SK-N-SH treated with all-trans-retinoic acid at 6 μM for 48 hours (cell line): ENCODE measurements around the gene ZNF646.

Source experiments
- ATAC-seq: fragments of 200-7000 bp; cut with Tn5 transposase; 3 replicates; pipeline ENCODE4 v1.9.1; 2020; ENCODE audit warnings: mild to moderate bottlenecking, moderate library complexity
- ARNTL ChIP-seq: fragments of 450-650 bp; formaldehyde crosslinking; IDR thresholded peaks from 2 replicates; pipeline ENCODE4 v1.5.0; 2020; ENCODE audit warnings: low read depth, mild to moderate bottlenecking, moderate library complexity, borderline replicate concordance
- CSDC2 ChIP-seq: fragments of 250-450 bp; sonication (Bioruptor Pico); IDR thresholded peaks from 2 replicates; pipeline ENCODE4 v1.5.0; 2020; ENCODE audit warnings: mild to moderate bottlenecking, moderate library complexity
- GLIS3 ChIP-seq: fragments of 250-450 bp; sonication (Bioruptor Pico); IDR thresholded peaks from 2 replicates; pipeline ENCODE4 v1.5.0; 2020; ENCODE audit warnings: mild to moderate bottlenecking, moderate library complexity
- OSR1 ChIP-seq: fragments of 250-450 bp; sonication (Bioruptor Pico); IDR thresholded peaks from 2 replicates; pipeline ENCODE4 v1.8.0; 2022; ENCODE audit warnings: moderate library complexity, mild to moderate bottlenecking, inconsistent platforms
- PPARA ChIP-seq: fragments of 250-450 bp; sonication (Bioruptor Pico); IDR thresholded peaks from 2 replicates; pipeline ENCODE4 v1.5.0; 2020; ENCODE audit warnings: mild to moderate bottlenecking, borderline replicate concordance
- RARB ChIP-seq: fragments of 250-450 bp; sonication (Bioruptor Pico); IDR thresholded peaks from 2 replicates; pipeline ENCODE4 v1.8.0; 2021; ENCODE audit warnings: mild to moderate bottlenecking, moderate library complexity
- SNAI2 ChIP-seq: fragments of 250-450 bp; sonication (Bioruptor Pico); IDR thresholded peaks from 2 replicates; pipeline ENCODE4 v1.5.0; 2020; ENCODE audit warnings: mild to moderate bottlenecking, moderate library complexity
- TCF4 ChIP-seq: fragments of 250-450 bp; sonication (Bioruptor Pico); IDR thresholded peaks from 2 replicates; pipeline ENCODE4 v1.8.0; 2021; ENCODE audit warnings: mild to moderate bottlenecking, moderate library complexity, borderline replicate concordance
- TOX ChIP-seq: fragments of 250-450 bp; sonication (Bioruptor Pico); IDR thresholded peaks from 2 replicates; pipeline ENCODE4 v1.8.0; 2021; ENCODE audit warnings: mild to moderate bottlenecking, moderate library complexity, borderline replicate concordance
- ZC3H10 ChIP-seq: fragments of 250-450 bp; sonication (Bioruptor Pico); IDR thresholded peaks from 2 replicates; pipeline ENCODE4 v1.5.1; 2021; ENCODE audit warnings: mild to moderate bottlenecking, moderate library complexity
- ZFP3 ChIP-seq: fragments of 250-450 bp; sonication (Bioruptor Pico); IDR thresholded peaks from 2 replicates; pipeline ENCODE4 v1.5.0; 2020; ENCODE audit warnings: mild to moderate bottlenecking, moderate library complexity
- ZFP30 ChIP-seq: fragments of 450-650 bp; formaldehyde crosslinking; IDR thresholded peaks from 2 replicates; pipeline ENCODE4 v1.5.0; 2022; ENCODE audit warnings: mild to moderate bottlenecking, moderate library complexity
- ZNF565 ChIP-seq: fragments of 450-650 bp; formaldehyde crosslinking; conservative IDR thresholded peaks from 2 replicates; pipeline ENCODE4 v1.5.0; 2020; ENCODE audit warnings: low read depth, mild to moderate bottlenecking, moderate library complexity
- ZNF8 ChIP-seq: fragments of 450-650 bp; formaldehyde crosslinking; IDR thresholded peaks from 2 replicates; pipeline ENCODE4 v1.5.0; 2020; ENCODE audit warnings: mild to moderate bottlenecking, moderate library complexity
- TF ChIP-seq, protein P1 (sequence below): fragments of 250-450 bp; sonication (Bioruptor Pico); IDR thresholded peaks from 2 replicates; pipeline ENCODE4 v1.5.0; 2020; ENCODE audit warnings: mild to moderate bottlenecking, moderate library complexity
- TF ChIP-seq, protein P2 (sequence below): fragments of 250-450 bp; sonication (Bioruptor Pico); IDR thresholded peaks from 2 replicates; pipeline ENCODE4 v1.8.0; 2021; ENCODE audit warnings: low read depth, mild to moderate bottlenecking, moderate library complexity, borderline replicate concordance
- TF ChIP-seq, protein P3 (sequence below): fragments of 250-450 bp; sonication (Bioruptor Pico); IDR thresholded peaks from 2 replicates; pipeline ENCODE4 v1.5.1; 2020; ENCODE audit warnings: low read depth, mild to moderate bottlenecking, moderate library complexity
- TF ChIP-seq, protein P4 (sequence below): fragments of 250-450 bp; sonication (Bioruptor Pico); IDR thresholded peaks from 2 replicates; pipeline ENCODE4 v1.8.0; 2020; ENCODE audit warnings: mild to moderate bottlenecking, moderate library complexity, borderline replicate concordance
- TF ChIP-seq, protein P5 (sequence below): fragments of 250-450 bp; sonication (Bioruptor Pico); IDR thresholded peaks from 2 replicates; pipeline ENCODE4 v1.5.1; 2021; ENCODE audit warnings: mild to moderate bottlenecking, moderate library complexity

ZNF646 gene

DNA sequence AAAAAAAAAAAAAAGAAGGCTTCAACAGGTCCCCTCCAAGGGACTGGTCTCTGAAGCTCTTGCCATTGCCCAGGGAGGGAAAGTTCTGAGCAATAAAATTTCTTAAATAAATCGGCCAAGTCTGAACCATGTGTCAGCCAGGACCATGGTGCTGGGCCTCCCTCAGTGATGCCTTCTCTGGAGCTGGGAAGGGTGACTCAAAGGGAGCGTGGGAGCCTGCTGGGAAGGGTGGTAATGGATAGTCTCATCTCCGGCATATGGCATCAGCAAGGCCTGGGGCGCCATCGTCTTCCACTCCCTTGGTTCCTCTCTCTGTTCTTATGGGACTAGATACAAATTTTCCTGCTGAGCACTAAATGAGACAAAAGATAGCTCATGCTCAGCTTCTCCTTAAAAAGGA is 18.1 kb downstream of the ZNF646 start (continued):
- TF ChIP-seq, protein P1, sequence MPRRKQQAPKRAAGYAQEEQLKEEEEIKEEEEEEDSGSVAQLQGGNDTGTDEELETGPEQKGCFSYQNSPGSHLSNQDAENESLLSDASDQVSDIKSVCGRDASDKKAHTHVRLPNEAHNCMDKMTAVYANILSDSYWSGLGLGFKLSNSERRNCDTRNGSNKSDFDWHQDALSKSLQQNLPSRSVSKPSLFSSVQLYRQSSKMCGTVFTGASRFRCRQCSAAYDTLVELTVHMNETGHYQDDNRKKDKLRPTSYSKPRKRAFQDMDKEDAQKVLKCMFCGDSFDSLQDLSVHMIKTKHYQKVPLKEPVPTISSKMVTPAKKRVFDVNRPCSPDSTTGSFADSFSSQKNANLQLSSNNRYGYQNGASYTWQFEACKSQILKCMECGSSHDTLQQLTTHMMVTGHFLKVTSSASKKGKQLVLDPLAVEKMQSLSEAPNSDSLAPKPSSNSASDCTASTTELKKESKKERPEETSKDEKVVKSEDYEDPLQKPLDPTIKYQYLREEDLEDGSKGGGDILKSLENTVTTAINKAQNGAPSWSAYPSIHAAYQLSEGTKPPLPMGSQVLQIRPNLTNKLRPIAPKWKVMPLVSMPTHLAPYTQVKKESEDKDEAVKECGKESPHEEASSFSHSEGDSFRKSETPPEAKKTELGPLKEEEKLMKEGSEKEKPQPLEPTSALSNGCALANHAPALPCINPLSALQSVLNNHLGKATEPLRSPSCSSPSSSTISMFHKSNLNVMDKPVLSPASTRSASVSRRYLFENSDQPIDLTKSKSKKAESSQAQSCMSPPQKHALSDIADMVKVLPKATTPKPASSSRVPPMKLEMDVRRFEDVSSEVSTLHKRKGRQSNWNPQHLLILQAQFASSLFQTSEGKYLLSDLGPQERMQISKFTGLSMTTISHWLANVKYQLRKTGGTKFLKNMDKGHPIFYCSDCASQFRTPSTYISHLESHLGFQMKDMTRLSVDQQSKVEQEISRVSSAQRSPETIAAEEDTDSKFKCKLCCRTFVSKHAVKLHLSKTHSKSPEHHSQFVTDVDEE, result no peak

DNA sequence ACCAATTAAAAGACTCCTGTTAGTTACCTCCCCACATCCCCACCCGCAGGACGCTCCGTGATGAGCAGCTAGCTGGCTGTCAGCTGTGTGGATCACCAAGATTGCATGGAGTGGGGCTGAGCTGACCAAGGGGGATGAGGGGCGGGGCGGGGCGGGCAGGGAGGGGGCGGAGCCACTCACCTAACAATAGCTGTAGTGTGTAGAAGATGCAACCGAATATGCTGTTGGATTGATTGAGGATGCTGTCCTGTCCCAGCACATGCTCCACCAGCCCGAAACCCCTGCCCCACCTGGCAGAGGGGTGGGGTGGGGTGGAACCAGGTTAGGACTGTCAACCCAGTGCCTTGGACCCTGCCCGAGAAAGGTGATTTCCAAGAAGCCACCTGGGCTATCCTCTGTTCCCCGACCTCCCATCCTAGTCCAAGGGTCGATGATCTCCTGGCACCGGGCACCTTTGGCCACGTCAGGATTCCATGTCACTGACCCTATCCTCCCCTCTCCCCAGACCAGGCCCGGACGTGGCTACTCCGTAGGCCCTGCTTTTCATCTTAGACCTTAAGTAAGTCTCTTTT is 19.0 kb downstream of the ZNF646 start:
- TF ChIP-seq TCF4 (CRISPR knock-in tag), result no peak
- TF ChIP-seq ZFP3 (CRISPR knock-in tag), result no peak
- TF ChIP-seq PPARA (CRISPR knock-in tag), result no peak
- no peak for TF ChIP-seq ZNF565 (CRISPR knock-in tag)
- TF ChIP-seq CSDC2, result no peak
- no peak for TF ChIP-seq SNAI2 (CRISPR knock-in tag)
- TF ChIP-seq TOX, result no peak
- TF ChIP-seq GLIS3 (CRISPR knock-in tag), result no peak
- no peak for TF ChIP-seq OSR1
- TF ChIP-seq RARB (CRISPR knock-in tag), result no peak
- no peak for TF ChIP-seq ARNTL
- TF ChIP-seq, protein P2, sequence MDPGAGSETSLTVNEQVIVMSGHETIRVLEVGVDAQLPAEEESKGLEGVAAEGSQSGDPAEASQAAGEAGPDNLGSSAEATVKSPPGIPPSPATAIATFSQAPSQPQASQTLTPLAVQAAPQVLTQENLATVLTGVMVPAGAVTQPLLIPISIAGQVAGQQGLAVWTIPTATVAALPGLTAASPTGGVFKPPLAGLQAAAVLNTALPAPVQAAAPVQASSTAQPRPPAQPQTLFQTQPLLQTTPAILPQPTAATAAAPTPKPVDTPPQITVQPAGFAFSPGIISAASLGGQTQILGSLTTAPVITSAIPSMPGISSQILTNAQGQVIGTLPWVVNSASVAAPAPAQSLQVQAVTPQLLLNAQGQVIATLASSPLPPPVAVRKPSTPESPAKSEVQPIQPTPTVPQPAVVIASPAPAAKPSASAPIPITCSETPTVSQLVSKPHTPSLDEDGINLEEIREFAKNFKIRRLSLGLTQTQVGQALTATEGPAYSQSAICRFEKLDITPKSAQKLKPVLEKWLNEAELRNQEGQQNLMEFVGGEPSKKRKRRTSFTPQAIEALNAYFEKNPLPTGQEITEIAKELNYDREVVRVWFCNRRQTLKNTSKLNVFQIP, result no peak
- TF ChIP-seq, protein P1, result no peak
- TF ChIP-seq ZC3H10, result no peak
- TF ChIP-seq ZNF8 (CRISPR knock-in tag), result no peak
- TF ChIP-seq, protein P3, sequence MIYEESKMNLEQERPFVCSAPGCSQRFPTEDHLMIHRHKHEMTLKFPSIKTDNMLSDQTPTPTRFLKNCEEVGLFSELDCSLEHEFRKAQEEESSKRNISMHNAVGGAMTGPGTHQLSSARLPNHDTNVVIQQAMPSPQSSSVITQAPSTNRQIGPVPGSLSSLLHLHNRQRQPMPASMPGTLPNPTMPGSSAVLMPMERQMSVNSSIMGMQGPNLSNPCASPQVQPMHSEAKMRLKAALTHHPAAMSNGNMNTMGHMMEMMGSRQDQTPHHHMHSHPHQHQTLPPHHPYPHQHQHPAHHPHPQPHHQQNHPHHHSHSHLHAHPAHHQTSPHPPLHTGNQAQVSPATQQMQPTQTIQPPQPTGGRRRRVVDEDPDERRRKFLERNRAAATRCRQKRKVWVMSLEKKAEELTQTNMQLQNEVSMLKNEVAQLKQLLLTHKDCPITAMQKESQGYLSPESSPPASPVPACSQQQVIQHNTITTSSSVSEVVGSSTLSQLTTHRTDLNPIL (CRISPR knock-in tag), result no peak

DNA sequence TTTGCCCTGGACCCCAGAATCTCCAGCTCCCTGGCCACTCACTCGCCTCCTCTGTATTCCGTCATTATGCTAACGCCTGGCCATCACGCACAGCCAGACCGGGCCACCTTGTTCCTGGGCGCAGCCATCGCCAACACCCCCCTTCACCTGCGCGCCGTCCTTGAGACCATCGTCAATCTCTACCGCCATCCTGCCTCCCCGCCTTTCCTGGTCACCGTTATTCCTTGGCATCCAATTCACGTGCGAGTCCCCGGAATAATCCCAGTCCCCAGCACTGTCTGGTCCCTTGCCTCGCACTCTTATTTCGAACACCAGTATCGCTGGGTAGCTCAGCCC is 19.8 kb downstream of the ZNF646 start:
- TF ChIP-seq, protein P3 (CRISPR knock-in tag), result no peak
- TF ChIP-seq TCF4 (CRISPR knock-in tag), result no peak
- TF ChIP-seq ARNTL, result no peak
- no peak for TF ChIP-seq SNAI2 (CRISPR knock-in tag)
- TF ChIP-seq ZC3H10, result no peak
- no peak for TF ChIP-seq ZFP3 (CRISPR knock-in tag)
- no peak for TF ChIP-seq GLIS3 (CRISPR knock-in tag)
- TF ChIP-seq, protein P4, sequence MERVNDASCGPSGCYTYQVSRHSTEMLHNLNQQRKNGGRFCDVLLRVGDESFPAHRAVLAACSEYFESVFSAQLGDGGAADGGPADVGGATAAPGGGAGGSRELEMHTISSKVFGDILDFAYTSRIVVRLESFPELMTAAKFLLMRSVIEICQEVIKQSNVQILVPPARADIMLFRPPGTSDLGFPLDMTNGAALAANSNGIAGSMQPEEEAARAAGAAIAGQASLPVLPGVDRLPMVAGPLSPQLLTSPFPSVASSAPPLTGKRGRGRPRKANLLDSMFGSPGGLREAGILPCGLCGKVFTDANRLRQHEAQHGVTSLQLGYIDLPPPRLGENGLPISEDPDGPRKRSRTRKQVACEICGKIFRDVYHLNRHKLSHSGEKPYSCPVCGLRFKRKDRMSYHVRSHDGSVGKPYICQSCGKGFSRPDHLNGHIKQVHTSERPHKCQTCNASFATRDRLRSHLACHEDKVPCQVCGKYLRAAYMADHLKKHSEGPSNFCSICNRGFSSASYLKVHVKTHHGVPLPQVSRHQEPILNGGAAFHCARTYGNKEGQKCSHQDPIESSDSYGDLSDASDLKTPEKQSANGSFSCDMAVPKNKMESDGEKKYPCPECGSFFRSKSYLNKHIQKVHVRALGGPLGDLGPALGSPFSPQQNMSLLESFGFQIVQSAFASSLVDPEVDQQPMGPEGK, result no peak
- no peak for TF ChIP-seq ZFP30
- TF ChIP-seq, protein P5, sequence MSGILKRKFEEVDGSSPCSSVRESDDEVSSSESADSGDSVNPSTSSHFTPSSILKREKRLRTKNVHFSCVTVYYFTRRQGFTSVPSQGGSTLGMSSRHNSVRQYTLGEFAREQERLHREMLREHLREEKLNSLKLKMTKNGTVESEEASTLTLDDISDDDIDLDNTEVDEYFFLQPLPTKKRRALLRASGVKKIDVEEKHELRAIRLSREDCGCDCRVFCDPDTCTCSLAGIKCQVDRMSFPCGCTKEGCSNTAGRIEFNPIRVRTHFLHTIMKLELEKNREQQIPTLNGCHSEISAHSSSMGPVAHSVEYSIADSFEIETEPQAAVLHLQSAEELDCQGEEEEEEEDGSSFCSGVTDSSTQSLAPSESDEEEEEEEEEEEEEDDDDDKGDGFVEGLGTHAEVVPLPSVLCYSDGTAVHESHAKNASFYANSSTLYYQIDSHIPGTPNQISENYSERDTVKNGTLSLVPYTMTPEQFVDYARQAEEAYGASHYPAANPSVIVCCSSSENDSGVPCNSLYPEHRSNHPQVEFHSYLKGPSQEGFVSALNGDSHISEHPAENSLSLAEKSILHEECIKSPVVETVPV (CRISPR knock-in tag), result no peak
- TF ChIP-seq ZNF565 (CRISPR knock-in tag), result no peak
- TF ChIP-seq PPARA (CRISPR knock-in tag), result no peak
- TF ChIP-seq, protein P2, result no peak
- TF ChIP-seq RARB (CRISPR knock-in tag), result no peak
- no peak for TF ChIP-seq CSDC2
- ATAC-seq, result peak; percentile 46

More for the DNA sequence above, 19.0 kb downstream of the ZNF646 start:
- peak; percentile 41 for ATAC-seq
